Hair follicular keratinocyte (primary cell): ENCODE data around the gene CENPS. TPM values are rescaled to one million over a fixed set of nuclear protein-coding genes. Genes with fewer than 3 reads are reported as not detected.

Experiments used
- total RNA-seq: library from RNA; depleted of rRNA; stranded (reverse); fragments of >200 nt; gene quantifications from 2 replicates; pipeline ENCODE4 v1.2.3, GENCODE V29; 2015

The CENPS gene
- total RNA-seq = 7.0 and 19.8 TPM in 2 replicates

GRCh38 chr1:10430216-10431069 lies at the start of gene CENPS:
TSS of gene CENPS (plus strand) at chr1:10430433. CDS start at chr1:10430518, 85 bp downstream.

DNA sequence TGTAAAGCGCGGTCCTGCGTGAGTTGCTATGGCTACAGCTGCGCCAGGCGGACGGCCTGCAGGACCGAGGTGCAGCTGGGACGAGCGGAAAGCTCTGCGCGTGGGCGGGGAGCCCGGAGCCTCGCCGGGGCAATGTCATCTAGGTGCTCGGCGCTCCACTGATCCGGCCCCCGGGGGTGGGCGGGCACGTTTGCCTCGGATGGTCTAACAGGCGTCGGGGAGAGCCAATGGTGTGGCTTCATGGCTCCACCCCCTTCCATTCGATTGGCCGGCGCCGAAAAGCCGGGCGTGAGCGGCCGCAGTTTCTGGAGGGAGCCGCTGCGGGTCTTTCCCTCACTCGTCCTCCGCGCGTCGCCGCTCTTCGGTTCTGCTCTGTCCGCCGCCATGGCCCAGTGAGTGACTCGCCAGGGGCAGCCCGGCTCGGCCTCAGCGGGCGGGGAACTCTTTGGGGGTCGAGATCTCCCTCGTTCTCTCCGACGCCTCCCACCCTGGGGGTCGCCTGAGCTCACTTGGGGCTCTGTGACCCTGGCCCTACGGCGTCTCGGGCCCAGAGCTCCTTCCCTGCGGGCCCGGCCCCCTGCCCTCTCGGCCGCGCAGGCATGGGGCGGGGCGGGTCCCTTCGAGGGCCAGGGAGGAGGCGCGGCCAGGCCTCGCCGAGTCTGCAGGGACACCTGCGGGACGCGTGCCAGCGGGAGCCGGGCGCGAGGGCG lies 31.3 kb upstream of the CENPS start, which contains the start of gene PGD:
Gene PGD (plus strand): TSS at position 331 of the 710 bp plus-strand sequence. CDS start 54 bp downstream, at position 385.

DNA sequence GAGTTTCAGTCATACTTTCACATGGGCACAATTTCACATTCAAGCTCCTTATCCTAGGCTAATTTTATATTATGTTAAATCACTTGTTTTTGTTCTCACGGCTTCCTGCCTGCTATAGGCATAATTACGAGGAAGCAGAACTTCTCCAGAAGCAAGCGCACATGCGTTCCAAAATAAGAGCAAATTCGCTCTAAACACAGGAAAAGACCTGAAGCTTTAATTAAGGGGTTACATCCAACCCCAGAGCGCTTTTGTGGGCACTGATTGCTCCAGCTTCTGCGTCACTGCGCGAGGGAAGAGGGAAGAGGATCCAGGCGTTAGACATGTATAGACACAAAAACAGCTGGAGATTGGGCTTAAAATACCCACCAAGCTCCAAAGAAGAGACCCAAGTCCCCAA lies 19.5 kb downstream of the CENPS start, which contains the start of gene CORT:
Gene CORT (plus strand): TSS at position 281 of the 400 bp plus-strand sequence. CDS start 193 bp downstream, outside the sequence.

GRCh38 chr1:10472220-10473144 lies 42.2 kb downstream of the CENPS start, which contains the start of gene DFFA:
TSS of gene DFFA (minus strand) at chr1:10472529. CDS start at chr1:10472458, 71 bp downstream.

GRCh38 chr1:10474613-10475507 lies 44.6 kb downstream of the CENPS start, which contains the start of gene PEX14:
TSS of gene PEX14 (plus strand) at chr1:10474950. CDS start at chr1:10474967, 17 bp downstream.

Other genes starting within 250 kb of the CENPS start
- gene KIF1B, start 219.9 kb upstream of the CENPS start, total RNA-seq = 13.4 and 14.7 TPM in 2 replicates
- 239 and 294 TPM in 2 replicates for gene PGD, start 31.4 kb upstream of the CENPS start, total RNA-seq
- gene CORT, start 19.6 kb downstream of the CENPS start, total RNA-seq = not detected in 2 replicates
- 34.0 and 47.2 TPM in 2 replicates for gene DFFA, start 42.1 kb downstream of the CENPS start, total RNA-seq
- gene PEX14, start 44.5 kb downstream of the CENPS start, total RNA-seq = 17.9 and 19.5 TPM in 2 replicates